DMS79 treated with DMSO at 0.1 percent for 48 hours (cell line): Measurements from ENCODE around the gene CLDN20.
"Not testable (repeated sequence)": the region's sequence is repeated elsewhere in the genome, so short reads cannot be mapped to it uniquely, and the experiment has no call there.

Source experiments
- DNase-seq: peaks from one replicate; lab custom pipeline; 2025; lab: John Stamatoyannopoulos, UW

The CLDN20 gene, protein sequence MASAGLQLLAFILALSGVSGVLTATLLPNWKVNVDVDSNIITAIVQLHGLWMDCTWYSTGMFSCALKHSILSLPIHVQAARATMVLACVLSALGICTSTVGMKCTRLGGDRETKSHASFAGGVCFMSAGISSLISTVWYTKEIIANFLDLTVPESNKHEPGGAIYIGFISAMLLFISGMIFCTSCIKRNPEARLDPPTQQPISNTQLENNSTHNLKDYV

DNA sequence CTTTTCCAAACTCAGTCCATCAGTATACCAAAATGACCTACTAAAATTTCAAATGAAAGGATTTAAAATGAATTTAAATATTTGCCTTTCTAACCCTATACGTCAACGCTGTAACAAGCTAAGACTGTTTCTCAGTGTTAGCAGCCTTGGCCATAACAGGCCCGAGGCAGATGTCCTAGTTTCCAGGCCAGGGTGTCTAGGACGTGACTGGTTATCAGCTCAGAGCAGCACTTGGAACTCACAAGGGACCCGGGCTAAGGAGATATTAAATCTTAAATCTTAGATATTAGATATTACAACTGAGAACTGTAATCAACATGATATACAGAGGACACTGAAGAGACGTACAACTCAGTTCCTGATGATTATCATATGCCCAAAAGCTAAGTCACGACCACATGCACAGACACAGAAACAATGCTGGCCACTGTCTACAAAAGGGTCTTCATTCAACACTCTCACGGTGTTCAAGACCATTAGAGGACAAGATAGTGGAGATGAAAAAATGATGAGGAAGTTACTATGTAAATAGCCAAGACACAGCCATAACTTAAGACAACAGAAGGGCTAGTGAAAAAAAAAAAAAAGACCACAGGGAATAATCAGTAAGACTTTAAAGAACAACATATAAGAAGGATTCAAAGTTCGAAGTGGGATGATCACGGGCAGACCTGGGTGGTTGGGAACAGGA is at the start of gene CLDN20:
Gene CLDN20, plus strand, starts transcription at position 641 of the 691 bp plus-strand sequence. CDS start 11,707 bp downstream, outside the sequence.
- no peak for DNase-seq

DNA sequence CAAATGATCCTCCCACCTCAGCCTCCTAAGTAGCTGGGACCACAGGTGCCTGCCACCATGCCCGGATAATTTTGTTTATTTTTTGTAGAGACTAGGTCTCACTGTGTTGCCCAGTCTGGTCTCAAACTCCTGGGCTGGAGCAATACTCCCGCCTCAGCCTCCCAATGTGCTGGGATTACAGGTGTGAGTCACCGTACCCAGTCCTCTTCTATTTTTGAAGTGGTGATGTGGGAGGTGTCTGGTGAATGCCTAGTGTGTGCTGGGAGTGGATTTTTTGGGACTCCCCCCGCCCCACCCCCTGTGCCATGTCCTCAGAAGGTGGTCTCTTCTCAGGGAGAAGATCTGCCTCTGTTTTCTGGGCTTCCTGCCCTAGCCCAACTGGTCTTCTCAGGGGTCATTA is 47.9 kb upstream of the CLDN20 start:
- no peak for DNase-seq

DNA sequence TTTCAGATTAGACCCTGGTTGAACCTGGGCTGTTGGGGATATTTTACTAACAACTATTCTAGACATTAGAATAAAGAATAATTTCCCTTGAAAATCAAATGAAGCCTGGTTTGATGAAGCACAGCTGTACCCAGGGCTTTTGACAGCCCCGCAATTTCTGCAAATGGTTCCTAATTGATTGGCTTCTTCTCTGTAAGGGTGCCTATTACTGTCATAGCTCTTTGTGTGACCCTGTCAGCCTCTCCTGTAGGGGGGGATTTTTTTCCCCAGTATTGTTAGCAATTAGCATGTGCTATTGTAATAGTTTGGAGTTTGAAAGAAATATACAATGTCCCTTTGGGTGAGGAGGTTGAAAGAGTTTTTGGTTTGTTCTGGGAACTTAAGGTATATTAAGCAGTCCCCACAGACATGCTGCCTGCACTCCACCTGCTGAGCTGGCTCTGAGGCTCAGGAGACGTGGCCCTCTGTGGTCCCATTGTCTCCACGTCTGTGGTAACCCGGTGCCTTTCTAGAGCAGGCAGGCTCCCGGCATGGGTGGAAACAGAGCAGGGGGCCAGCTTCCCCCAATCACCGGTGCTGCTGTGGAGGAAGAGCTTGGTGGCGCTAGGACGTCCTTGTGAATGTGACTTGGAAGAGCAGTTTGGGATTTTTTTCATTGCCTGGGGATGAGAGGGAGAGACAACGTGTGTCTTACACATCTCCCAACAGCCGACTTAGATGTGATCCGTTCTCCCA is 47.3 kb upstream of the CLDN20 start:
- DNase-seq: no peak

DNA sequence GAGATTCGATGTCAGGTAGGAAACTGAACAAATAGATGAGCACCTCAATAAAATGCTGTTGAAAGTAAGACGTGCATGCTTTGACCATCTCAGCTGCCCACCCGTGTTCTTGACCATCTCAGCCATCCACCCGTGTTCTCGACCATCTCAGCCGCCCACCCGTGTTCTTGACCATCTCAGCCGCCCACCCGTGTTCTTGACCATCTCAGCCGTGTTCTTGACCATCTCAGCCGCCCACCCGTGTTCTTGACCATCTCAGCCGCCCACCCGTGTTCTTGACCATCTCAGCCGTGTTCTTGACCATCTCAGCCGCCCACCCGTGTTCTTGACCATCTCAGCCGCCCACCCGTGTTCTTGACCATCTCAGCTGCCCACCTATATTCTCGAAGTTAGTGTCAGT is 45.1 kb upstream of the CLDN20 start:
- not testable (repeated sequence) for DNase-seq

DNA sequence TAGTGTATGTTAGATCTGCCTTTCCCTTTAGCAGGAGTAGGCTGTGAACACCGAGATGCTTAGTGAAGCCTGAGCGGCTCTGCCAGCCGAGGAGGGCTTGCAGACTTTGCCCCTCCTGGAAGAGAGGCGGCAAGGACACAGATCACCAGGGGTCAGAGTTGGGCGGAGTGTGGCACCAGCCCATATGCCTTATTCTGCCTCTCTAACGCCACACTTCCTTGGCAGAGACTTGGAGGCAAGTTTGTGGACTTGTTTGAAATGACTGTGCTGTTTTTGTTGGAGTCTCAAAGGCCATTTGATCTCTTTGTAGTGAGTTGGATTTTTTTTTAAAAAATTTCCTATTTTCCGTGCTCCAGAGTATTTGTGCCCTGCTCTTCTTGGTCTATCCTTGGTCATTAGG is 44.5 kb upstream of the CLDN20 start:
- no peak for DNase-seq

DNA sequence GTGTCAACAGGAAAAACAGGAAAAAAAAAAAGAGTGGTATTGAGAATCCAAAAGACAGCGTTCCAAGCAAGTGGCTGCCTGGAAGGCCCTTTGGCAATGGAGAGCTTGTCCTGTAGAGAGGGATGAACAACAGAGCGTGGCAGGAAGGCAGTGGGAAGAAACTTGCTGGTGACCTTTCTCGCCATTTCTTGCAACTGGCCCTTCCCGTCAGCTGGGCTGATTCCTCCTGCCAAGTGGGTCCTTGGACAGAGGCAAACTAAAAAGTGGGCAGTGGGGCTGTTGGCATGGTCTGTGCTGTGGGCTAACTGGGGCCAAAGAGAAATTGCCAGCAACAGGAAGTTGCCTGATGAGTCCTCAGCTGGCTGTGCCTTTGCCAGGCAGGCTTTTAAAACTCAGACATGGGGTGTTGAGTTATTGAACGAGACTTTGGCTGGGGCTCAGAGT is 43.9 kb upstream of the CLDN20 start:
- no peak for DNase-seq

DNA sequence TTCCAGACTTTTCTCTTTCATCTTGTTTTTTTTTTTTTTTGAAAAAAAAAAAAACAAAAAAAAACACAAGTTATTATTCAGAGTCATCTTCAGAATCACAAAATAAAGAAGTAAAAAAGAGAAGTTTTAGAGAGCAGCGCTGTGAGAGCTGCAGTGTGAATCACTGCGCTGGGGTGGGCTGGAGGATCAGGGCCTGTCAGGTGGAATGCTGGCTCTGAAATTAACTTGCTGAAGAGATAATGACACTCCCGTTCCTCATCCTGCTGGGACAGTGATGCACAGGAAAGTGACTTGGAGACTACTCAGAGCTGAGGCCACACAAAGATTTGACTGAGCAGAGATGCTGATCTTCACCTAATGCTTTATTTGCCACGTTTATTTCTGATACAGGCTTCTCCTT is 42.7 kb upstream of the CLDN20 start:
- DNase-seq: no peak

DNA sequence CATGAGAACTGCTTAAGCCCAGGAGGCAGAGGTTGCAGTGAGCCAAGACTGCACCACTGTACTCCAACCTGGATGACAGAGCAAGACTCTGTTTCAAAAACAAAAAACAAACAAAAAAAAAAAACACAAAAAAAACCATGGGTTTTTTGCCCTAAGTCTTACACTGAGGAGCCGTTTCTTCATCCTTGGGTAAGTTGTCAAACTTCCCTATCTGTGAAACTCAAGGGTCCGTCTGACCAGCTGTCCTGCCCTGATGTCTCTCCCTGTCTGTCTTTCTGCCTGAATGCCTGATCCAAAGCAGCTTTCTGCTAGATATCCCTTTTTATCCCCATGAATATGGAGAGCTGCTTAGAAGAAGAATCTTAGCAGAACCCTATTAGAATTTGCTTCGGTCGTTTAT is 41.3 kb upstream of the CLDN20 start:
- no peak for DNase-seq

DNA sequence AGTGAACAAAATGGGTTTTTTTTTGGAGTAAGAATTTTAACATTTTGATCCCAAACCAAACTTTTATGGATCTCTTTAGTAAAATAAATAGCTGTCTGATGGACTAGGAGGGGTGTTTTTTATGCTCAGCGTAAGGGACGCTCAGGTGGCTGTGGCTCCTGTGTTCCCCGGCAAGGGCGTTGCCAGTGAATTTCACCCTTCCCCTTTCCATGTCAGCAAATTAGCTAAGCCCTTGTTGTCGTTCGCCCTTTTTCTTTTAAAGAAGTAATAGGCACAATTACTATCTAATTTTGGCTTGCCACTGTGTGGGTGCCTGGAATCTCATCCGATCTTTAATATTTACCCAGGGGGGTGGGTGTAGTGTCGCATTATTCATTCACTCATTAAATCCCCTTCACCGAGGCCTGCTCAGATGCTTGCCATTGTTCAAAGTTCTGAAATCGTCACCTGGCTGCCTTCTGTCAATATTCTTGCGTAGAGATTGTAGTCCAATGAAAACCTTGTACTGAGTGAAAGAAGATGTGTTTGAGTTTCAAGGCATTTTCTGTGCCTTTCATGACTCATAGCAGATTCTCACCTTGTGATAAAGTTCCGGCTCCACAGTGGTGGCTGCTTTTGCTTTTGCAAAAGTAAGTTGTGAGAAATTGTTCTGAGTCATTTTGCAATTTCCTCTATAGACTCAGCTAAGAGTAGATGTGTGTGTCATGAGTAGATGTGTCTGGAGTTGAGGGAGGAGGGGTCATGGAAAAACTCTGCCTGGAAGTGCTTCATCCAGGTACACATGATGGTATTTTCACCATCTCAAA is 40.0 kb upstream of the CLDN20 start:
- no peak for DNase-seq

DNA sequence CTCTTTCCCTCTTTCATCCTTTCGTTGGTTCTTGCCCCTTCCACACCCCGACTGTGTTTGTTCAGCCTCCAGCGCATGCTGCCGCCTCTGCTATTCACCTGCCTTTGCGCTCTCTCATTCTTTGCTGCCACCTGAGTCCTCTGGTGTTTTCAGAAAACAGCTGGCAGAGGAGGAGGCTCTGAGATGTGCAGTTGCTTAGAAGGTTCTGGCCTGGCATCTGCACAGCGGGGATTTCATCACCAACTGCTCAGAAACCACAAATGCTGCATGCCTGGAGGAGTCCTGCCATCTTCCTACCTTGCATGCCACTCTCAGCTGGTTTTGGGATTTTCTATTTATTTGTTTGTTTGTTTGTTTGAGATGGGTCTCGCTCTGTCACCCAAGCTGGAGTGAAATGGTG is 39.2 kb upstream of the CLDN20 start:
- DNase-seq: no peak

DNA sequence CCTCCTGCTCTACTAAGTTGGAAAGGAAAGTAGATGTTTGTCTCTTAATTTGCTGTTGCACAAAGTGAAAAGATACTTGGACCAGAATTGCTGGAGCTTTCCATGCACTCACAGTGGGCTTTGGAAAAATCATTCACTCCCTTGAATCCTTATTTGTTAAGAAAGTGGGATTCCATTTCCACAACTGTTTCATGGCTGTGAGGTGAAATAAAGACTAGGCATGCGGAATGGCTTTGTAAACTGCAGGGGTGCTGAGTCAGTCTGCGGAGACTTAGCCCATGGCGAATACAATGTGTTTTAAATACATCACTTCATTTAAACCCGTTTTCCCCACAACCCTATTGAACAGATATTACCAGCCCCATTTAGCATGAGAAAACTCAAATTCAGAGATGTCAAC is 36.8 kb upstream of the CLDN20 start:
- no peak for DNase-seq

DNA sequence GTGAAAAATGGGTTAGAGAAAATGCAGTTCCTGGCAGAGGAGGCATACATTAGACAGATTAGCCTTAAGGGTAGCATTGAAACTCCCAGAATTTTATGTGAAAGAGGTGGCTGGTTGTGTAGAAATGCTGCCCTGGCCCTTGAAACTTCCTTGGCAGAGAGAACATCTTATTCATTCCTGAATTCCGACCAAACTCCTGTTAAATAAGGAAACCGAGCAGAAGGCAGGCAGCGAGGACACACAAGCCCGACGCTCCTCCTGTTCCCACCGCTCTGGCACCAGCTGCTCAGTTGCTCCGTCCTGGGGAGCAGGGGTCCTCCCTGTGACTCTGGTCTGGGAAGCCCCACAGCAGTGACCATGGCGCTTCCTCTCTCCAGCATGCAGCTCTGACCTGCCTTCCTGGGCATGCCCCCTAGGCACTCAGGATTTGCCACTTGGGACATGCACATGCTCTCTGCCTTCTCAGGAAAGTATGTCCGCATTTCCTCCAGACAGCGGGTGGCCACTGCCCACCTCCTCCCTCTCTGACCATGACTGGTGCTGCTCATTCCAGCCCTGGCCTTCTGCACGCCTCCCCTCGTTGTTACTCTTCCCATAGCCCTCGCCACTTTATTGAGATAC is 35.2 kb upstream of the CLDN20 start:
- no peak for DNase-seq

DNA sequence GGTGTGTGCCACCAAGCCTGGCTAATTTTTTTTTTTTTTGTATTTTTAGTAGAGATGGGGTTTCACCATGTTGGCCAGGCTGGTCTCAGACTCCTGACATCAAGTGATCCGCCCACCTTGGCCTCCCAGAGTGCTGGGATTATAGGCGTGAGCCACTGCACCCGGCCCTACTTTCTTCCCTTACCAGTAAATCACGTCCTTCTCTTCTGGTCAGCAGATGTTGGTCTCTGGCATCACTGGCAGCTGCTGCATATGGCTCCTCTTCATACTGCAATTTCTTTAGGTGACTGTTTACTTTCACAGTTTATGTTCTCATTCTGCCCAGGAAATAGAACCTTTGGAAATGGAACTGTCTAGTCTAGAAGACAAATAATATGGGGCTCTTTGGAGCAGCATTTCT is 32.8 kb upstream of the CLDN20 start:
- not testable (repeated sequence) for DNase-seq

DNA sequence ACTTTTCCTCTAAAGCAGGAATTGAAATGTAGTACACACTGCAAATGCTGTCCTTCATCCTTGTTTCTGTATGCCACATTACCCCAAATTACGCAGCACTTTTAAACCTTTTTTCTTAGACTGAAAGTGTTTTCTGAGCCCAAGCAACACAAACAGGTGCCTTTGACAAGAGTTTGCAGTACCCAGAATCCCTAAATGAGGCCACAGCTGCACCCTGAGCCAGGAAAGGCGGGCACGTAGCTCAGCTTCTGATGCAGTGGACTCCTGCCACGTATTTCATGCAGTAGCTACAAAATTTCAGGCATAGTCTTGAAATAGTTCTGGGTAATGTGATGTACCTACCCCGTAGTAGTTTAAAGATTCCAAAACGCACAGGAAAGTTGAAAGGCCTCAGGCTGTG is 31.0 kb upstream of the CLDN20 start:
- no peak for DNase-seq

DNA sequence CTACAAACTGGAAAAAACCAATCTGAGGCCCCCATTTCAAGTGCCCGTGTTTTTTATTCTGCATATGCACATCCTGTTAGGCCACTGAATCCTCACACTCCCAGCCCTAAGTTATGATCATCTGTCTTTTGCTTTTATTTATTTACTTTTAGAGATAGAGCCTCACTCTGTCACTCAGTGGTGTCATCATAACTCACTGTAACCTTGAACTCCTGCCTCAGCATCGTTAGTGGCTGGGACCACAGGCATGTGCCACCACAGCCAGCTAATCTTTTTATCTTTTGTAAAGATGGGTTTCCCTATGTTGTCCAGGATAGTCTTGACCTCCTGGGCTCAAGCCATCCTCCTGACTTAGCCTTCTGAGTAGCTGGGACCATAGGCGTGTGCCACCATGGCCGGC is 29.6 kb upstream of the CLDN20 start:
- DNase-seq: no peak

DNA sequence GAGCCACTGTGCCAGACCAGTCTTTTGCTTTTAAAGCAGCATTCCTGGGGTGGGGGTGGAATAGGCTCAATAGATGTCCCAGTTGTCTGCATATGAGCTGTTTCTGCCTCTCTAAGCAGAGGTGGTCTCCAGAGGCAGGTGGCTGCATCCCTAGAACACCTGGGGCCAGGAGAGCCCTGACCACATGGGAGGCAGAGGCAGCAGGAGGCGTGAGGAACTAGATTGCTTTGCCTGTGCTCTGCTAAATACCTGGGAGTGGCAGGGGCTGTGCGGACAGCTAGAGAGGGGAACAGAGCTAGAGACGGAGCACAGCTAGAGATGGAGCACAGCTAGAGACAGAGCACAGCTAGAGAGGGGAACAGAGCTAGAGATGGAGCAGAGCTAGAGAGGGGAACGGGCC is 29.1 kb upstream of the CLDN20 start:
- no peak for DNase-seq

DNA sequence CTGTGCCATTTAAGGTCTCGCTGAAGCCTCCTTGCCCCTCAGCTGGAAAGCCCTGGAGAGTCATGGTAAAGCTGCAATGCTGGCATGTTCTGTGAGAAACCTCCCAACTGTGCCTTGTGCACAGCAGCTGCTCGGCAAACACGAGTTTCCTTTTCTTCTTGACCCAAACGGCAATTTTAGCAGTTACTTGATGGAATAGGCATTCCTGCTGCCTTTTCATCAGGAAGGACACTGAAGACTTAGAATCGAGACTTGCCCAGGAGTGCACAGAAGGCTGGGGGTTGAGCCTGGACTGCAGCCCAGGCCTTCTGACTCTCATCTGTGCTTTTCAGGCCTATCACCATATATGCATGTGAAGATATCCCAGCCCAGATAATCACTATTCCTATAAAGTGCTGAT is 28.7 kb upstream of the CLDN20 start:
- no peak for DNase-seq

DNA sequence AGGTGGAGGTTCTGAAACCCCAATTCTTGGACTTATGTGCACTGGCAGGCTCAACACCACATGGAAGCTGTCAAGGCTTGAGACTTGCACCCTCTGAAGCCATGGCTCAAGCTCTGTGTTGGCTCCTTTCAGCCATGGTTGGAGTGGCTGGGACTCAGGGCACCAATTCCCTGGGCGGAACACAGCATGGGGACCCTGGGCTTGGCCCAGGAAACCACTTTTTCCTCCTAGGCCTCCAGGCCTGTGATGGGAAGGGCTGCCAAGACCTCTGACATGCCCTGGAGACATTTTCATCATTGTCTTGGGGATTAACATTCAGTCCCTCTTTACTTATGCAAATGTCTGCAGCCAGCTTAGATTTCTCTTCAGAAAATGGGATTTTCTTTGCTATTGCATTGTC is 26.2 kb upstream of the CLDN20 start:
- DNase-seq: no peak

DNA sequence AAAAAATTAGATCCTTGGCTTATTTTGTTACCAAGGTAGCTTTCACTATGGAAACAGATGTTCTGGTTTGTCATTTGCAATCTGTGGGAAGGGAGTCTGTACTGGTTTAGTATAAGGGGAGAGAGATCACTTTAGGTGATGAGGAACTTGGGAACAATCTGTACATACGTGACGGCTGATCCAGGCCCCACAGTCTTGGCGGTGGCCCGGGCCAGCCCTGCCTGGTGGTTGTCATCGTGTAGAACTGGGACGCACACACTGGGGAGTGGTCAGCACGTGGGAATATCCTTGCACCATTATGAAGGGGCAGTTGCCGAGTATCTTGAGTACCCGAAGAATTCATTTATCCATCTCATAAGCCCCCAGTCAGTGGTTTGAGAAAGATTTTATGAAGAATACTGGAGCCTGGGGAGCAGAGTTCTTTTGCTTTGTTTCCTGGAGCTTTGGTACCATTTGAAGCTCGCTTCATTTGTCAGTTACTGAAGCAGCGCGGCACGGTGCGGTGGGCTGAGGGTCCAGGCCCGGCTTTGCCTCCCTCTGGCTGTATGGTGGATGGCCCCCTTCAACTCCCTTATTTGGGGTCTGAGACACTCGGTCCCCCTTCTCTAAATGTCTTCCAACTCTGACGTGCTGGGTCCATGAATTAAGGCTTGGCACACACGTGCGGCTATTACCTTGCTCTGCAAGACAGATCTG is 22.8 kb upstream of the CLDN20 start:
- no peak for DNase-seq

DNA sequence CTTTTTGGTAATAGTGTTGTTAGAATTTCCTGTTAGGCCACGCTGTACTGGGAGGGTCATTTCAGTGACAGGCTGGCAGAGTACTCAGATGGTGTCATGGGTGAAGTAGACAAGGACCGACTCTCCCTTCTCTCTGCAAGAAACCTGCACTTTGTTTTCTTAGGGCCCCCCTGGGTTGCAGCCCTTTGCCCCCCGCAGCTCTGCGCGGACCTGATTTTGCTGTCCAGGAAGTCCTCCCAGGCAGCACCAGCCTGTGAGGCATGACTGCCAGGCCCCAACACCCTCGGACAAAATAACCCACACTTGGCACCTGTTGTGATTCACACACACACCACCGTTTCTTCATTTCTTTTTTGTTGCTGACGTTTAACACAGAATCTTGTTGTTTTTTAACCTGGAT is 21.8 kb upstream of the CLDN20 start:
- no peak for DNase-seq

DNA sequence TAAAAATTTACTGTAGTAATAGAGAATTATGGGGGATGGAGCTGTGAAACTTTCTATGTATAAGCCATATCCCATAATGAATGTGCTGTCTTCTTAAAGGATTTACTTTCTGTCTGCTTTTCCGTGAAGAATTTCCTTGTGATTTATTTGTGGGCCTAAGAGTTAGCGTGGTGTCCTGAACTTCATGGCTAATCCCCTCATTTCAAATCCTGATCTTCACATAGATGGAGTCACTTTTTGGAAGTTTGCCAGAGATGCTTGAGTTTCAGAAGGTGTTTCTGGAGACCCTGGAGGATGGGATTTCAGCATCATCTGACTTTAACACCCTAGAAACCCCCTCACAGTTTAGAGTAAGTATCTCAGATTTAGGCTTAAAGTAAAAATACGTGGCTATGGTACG is 19.4 kb upstream of the CLDN20 start:
- no peak for DNase-seq
